HepG2 (cell line): Measurements from ENCODE around the gene CCM2. TPM values are rescaled to one million over a fixed set of nuclear protein-coding genes. Genes with fewer than 3 reads are reported as not detected.
A peak's percentile ranks its signal among the peaks of the same experiment; 100 is the strongest.

ENCODE experiments used
- AGO2 ChIP-seq: fragments of 200-400 bp; formaldehyde crosslinking; optimal IDR thresholded peaks from 2 replicates; pipeline ENCODE3; 2017; ENCODE audit warnings: mild to moderate bottlenecking, low read depth, low read length, moderate library complexity
- AKAP8 ChIP-seq: sonication (generic); formaldehyde crosslinking; IDR thresholded peaks from 2 replicates; pipeline ENCODE4 v1.5.1; 2020; ENCODE audit warnings: mild to moderate bottlenecking, missing genetic modification reagents
- CBFB ChIP-seq: sonication (generic); formaldehyde crosslinking; IDR thresholded peaks from 2 replicates; pipeline ENCODE4 v1.4.0; 2020; ENCODE audit warnings: missing genetic modification reagents
- CBX5 ChIP-seq: sonication (generic); formaldehyde crosslinking; IDR thresholded peaks from 2 replicates; pipeline ENCODE4 v1.4.0; 2020; ENCODE audit warnings: missing genetic modification reagents, borderline replicate concordance
- CENPT ChIP-seq: sonication (generic); formaldehyde crosslinking; IDR thresholded peaks from 2 replicates; pipeline ENCODE4 v1.8.0; 2022; ENCODE audit warnings: low read depth, mild to moderate bottlenecking, moderate library complexity, missing genetic modification reagents
- CHCHD3 ChIP-seq: sonication (generic); formaldehyde crosslinking; IDR thresholded peaks from 2 replicates; pipeline ENCODE4 v1.8.0; 2022; ENCODE audit warnings: mild to moderate bottlenecking, missing genetic modification reagents, moderate library complexity
- CSRNP1 ChIP-seq: sonication (generic); formaldehyde crosslinking; IDR thresholded peaks from 2 replicates; pipeline ENCODE4 v1.8.1; 2023; ENCODE audit warnings: mild to moderate bottlenecking, missing genetic modification reagents
- EHMT2 ChIP-seq: fragments of 200-600 bp; sonication (generic); IDR thresholded peaks from 2 replicates; pipeline ENCODE4 v1.7.0; 2017; ENCODE audit warnings: antibody characterized with exemption, low read depth, low read length, borderline replicate concordance
- FLYWCH1 ChIP-seq: sonication (generic); formaldehyde crosslinking; IDR thresholded peaks from 2 replicates; pipeline ENCODE4 v1.8.1; 2023; ENCODE audit warnings: mild to moderate bottlenecking, missing genetic modification reagents
- HIVEP1 ChIP-seq: sonication (generic); formaldehyde crosslinking; IDR thresholded peaks from 2 replicates; pipeline ENCODE4 v1.4.0; 2020; ENCODE audit warnings: mild to moderate bottlenecking, missing genetic modification reagents
- HNF1B ChIP-seq: sonication (generic); formaldehyde crosslinking; IDR thresholded peaks from 2 replicates; pipeline ENCODE4 v1.5.1; 2020; ENCODE audit warnings: mild to moderate bottlenecking, moderate library complexity, missing genetic modification reagents
- KDM2A ChIP-seq: sonication (generic); formaldehyde crosslinking; IDR thresholded peaks from 2 replicates; pipeline ENCODE4 v1.4.0; 2020; ENCODE audit warnings: low read depth, missing genetic modification reagents, borderline replicate concordance
- KLF15 ChIP-seq: sonication (generic); formaldehyde crosslinking; IDR thresholded peaks from 2 replicates; pipeline ENCODE4 v1.8.1; 2023; ENCODE audit warnings: borderline replicate concordance, mild to moderate bottlenecking, inconsistent platforms, missing genetic modification reagents, mixed read lengths
- MXD1 ChIP-seq: sonication (generic); formaldehyde crosslinking; IDR thresholded peaks from 2 replicates; pipeline ENCODE4 v1.4.0; 2020; ENCODE audit warnings: mild to moderate bottlenecking, missing genetic modification reagents
- MYNN ChIP-seq: sonication (generic); formaldehyde crosslinking; IDR thresholded peaks from 2 replicates; pipeline ENCODE4 v1.4.0; 2020; ENCODE audit warnings: mild to moderate bottlenecking, low read depth, missing genetic modification reagents
- ONECUT2 ChIP-seq: sonication (generic); formaldehyde crosslinking; IDR thresholded peaks from 2 replicates; pipeline ENCODE4 v1.4.0; 2020; ENCODE audit warnings: missing genetic modification reagents
- RFXANK ChIP-seq: IDR thresholded peaks from 2 replicates; pipeline ENCODE4 v1.6.1; 2016
- SCMH1 ChIP-seq: sonication (generic); formaldehyde crosslinking; IDR thresholded peaks from 2 replicates; pipeline ENCODE4 v1.9.0; 2021; ENCODE audit warnings: missing genetic modification reagents, mild to moderate bottlenecking, borderline replicate concordance
- ZBTB33 ChIP-seq: sonication (generic); formaldehyde crosslinking; IDR thresholded peaks from 2 replicates; pipeline ENCODE4 v1.4.0; 2020; ENCODE audit warnings: missing genetic modification reagents
- ZFP36 ChIP-seq: fragments of 150-350 bp; IDR thresholded peaks from 2 replicates; pipeline ENCODE4 v1.6.1; 2018; ENCODE audit warnings: borderline replicate concordance, low read length, low read depth; ENCODE audit not compliant: partially characterized antibody
- ZNF326 ChIP-seq: sonication (generic); formaldehyde crosslinking; IDR thresholded peaks from 2 replicates; pipeline ENCODE4 v1.4.0; 2020; ENCODE audit warnings: missing genetic modification reagents, borderline replicate concordance
- ZNF446 ChIP-seq: sonication (generic); formaldehyde crosslinking; IDR thresholded peaks from 2 replicates; pipeline ENCODE4 v1.5.0; 2020; ENCODE audit warnings: mild to moderate bottlenecking, missing genetic modification reagents
- ZNF605 ChIP-seq: sonication (generic); formaldehyde crosslinking; IDR thresholded peaks from 2 replicates; pipeline ENCODE4 v1.8.0; 2022; ENCODE audit warnings: mild to moderate bottlenecking, missing genetic modification reagents
- ZNF761 ChIP-seq: sonication (generic); formaldehyde crosslinking; conservative IDR thresholded peaks from 2 replicates; pipeline ENCODE4 v1.4.0; 2020; ENCODE audit warnings: mild to moderate bottlenecking, missing genetic modification reagents
- ZNF878 ChIP-seq: sonication (generic); formaldehyde crosslinking; IDR thresholded peaks from 2 replicates; pipeline ENCODE4 v1.8.1; 2023; ENCODE audit warnings: mild to moderate bottlenecking, missing genetic modification reagents, moderate library complexity
- polyA plus RNA-seq, 8 experiments: library from polyadenylated mRNA; depleted of rRNA in 3 of 8; stranded (reverse) in 7 of 8; unstranded in 1 of 8; fragments of >200 nt; fragmentation: Illumina TruSeq in 4 of 8; extraction: Trizol in 4 of 8; gene quantifications; 2 replicates each; pipeline versions ENCODE4 v1.2.1 to v1.2.3, GENCODE V29; 2011 to 2016; ENCODE audit warnings: low read depth in 4 of 8, missing spikeins in 1 of 8, mixed read lengths in 1 of 8; ENCODE audit not compliant: insufficient read depth in 1 of 8
- total RNA-seq, 5 experiments: library from RNA; depleted of rRNA; stranded (reverse); fragments of >200 nt; fragmentation: Illumina TruSeq; extraction: Trizol; gene quantifications; 2 replicates each; pipeline ENCODE4 v1.2.3, GENCODE V29; 2016; ENCODE audit warnings: low read depth in 1 of 5

Gene CCM2
- total and polyA plus RNA-seq, 2 of the 13 experiments (the other 11 are each of a cell fraction or from before 2014, with no cell fraction given), result 13.7 to 15.8 TPM

- TF ChIP-seq ONECUT2 (CRISPR knock-in tag) (no peak), MXD1 (CRISPR knock-in tag) (0 out of 2 replicates have a peak, but pooled peaks have one; percentile 34), KLF15 (CRISPR knock-in tag) (no peak), ZNF326 (CRISPR knock-in tag) (no peak), FLYWCH1 (CRISPR knock-in tag) (no peak), ZBTB33 (no peak), ZNF761 (CRISPR knock-in tag) (no peak), ZNF605 (no peak), ZNF878 (no peak), ZFP36 (peak; percentile 55), CBX5 (CRISPR knock-in tag) (no peak; the same call in 1 of the 2 replicates), EHMT2 (no peak), HNF1B (CRISPR knock-in tag) (0 out of 2 replicates have a peak, but pooled peaks have one; percentile 52), RFXANK (CRISPR knock-in tag) (no peak), KDM2A (peak; percentile 64), SCMH1 (CRISPR knock-in tag) (no peak), AKAP8 (CRISPR knock-in tag) (no peak), AGO2 (no peak), CBFB (no peak), HIVEP1 (CRISPR knock-in tag) (no peak), CENPT (CRISPR knock-in tag) (no peak), CHCHD3 (no peak), CSRNP1 (no peak), ZNF446 (CRISPR knock-in tag) (no peak), MYNN (CRISPR knock-in tag) (no peak)
These were observed 32.2 kb upstream of the CCM2 start (continued) for GRCh38 chr7:44967571-44968446.
